H1 (cell line): ENCODE data around the gene CADM1. TPM values are rescaled to one million over a fixed set of nuclear protein-coding genes. Genes with fewer than 3 reads are reported as not detected.

Source experiments
- CTCF ChIA-PET: fragments of 300-600 bp; sonication (Branson Sonifier 250); formaldehyde crosslinking; loops from one replicate; lab custom pipeline; 2021; ENCODE audit not compliant: partially characterized antibody; lab: Charles Lee
- POLR2A ChIA-PET: fragments of 300-600 bp; sonication (Branson Sonifier 250); formaldehyde crosslinking; loops from one replicate; lab custom pipeline; 2021; ENCODE audit warnings: inconsistent platforms; ENCODE audit not compliant: partially characterized antibody; lab: Charles Lee
- DNase-seq, 2 experiments: peaks; one replicate each; pipeline versions ENCODE4 v3.0.0 to v3.0.0-alpha.2; 2010 to 2022; ENCODE audit warnings: low spot score in 2 of 2, low read depth in 1 of 2, mixed read lengths in 1 of 2
- FAIRE-seq: peaks from 2 replicates; lab custom pipeline; 2011; peaks lifted over from hg19 to GRCh38; lab: Jason Lieb, UNC
- H2AFZ ChIP-seq: 2 replicates; pipeline ENCODE4 v1.8.1; 2012; ENCODE audit warnings: low read length, inconsistent platforms
- H2AK5ac ChIP-seq: 2 replicates; pipeline ENCODE4 v1.6.1; 2013; ENCODE audit warnings: low read depth, low read length
- H2BK120ac ChIP-seq: replicated peaks from 2 replicates; pipeline ENCODE3; 2013; ENCODE audit warnings: low read depth, low read length, inconsistent platforms
- H2BK12ac ChIP-seq: 2 replicates; pipeline ENCODE4 v1.6.1; 2013; ENCODE audit warnings: low read depth, low read length
- H2BK15ac ChIP-seq: 2 replicates; pipeline ENCODE4 v1.6.1; 2013; ENCODE audit warnings: low read length
- H2BK20ac ChIP-seq: 2 replicates; pipeline ENCODE4 v1.6.1; 2013; ENCODE audit warnings: low read length
- H2BK5ac ChIP-seq: 2 replicates; pipeline ENCODE4 v1.6.1; 2013; ENCODE audit warnings: low read depth, low read length
- H3K14ac ChIP-seq: 2 replicates; pipeline ENCODE4 v1.6.1; 2013; ENCODE audit warnings: inconsistent platforms; ENCODE audit not compliant: insufficient read length
- H3K18ac ChIP-seq: 2 replicates; pipeline ENCODE4 v1.6.1; 2013; ENCODE audit warnings: low read length; ENCODE audit errors: extremely low read depth
- H3K23ac ChIP-seq: 2 replicates; pipeline ENCODE4 v1.6.1; 2013; ENCODE audit warnings: inconsistent platforms; ENCODE audit not compliant: insufficient read length
- H3K23me2 ChIP-seq: 2 replicates; pipeline ENCODE4 v1.6.1; 2013; ENCODE audit warnings: low read depth, low read length
- H3K27ac ChIP-seq: 2 replicates; pipeline ENCODE4 v1.6.1; 2011; ENCODE audit warnings: low read depth, low read length, inconsistent platforms
- H3K27me3 ChIP-seq, 4 experiments: replicated peaks in 1 of 4; 1 replicate in 1 of 4; 2 replicates in 3 of 4; pipeline versions ENCODE4 v1.6.1 to v1.8.1; 2011 to 2013; ENCODE audit warnings: low read length in 3 of 4, mild to moderate bottlenecking in 3 of 4, inconsistent platforms in 2 of 4, mixed read lengths in 2 of 4, moderate library complexity in 1 of 4; ENCODE audit not compliant: control insufficient read depth in 3 of 4, insufficient read depth in 3 of 4; ENCODE audit errors: extremely low read depth in 1 of 4
- H3K36me3 ChIP-seq, 4 experiments: 2 replicates each; pipeline versions ENCODE4 v1.6.1 to v1.8.1; 2011 to 2013; ENCODE audit warnings: mild to moderate bottlenecking in 4 of 4, low read length in 3 of 4, moderate library complexity in 2 of 4, control low read depth in 1 of 4, inconsistent platforms in 1 of 4; ENCODE audit not compliant: insufficient read depth in 4 of 4, control insufficient read depth in 2 of 4
- H3K4ac ChIP-seq: replicated peaks from 2 replicates; pipeline ENCODE3; 2013; ENCODE audit warnings: low read length, low read depth, mixed read lengths, inconsistent platforms; ENCODE audit not compliant: insufficient read length
- H3K4me1 ChIP-seq, 4 experiments: replicated peaks in 1 of 4; 1 replicate in 1 of 4; 2 replicates in 3 of 4; pipeline versions ENCODE4 v1.6.1 to v1.8.1; 2011 to 2013; ENCODE audit warnings: low read length in 3 of 4, inconsistent platforms in 2 of 4, mixed read lengths in 1 of 4; ENCODE audit not compliant: insufficient read depth in 4 of 4, control insufficient read depth in 3 of 4
- H3K4me2 ChIP-seq, 2 experiments: 2 replicates each; pipeline versions ENCODE4 v1.6.1 to v1.8.1; 2011 to 2013; ENCODE audit warnings: low read depth in 2 of 2, low read length in 2 of 2, control low read depth in 1 of 2, inconsistent platforms in 1 of 2, mild to moderate bottlenecking in 1 of 2; ENCODE audit not compliant: insufficient read depth in 1 of 2
- H3K4me3 ChIP-seq, 4 experiments: fragments of 200-600, 300-600 bp in 1 of 4; sonication (generic), shearing (Covaris generic), sonication (Bioruptor Twin) in 1 of 4; 2 replicates each; pipeline versions ENCODE4 v1.5.1 to v1.8.1; 2011 to 2016; ENCODE audit warnings: low read length in 4 of 4, low read depth in 3 of 4, control low read depth in 2 of 4, inconsistent platforms in 2 of 4, mild to moderate bottlenecking in 2 of 4, mixed read lengths in 1 of 4, moderate library complexity in 1 of 4; ENCODE audit not compliant: insufficient read depth in 2 of 4; ENCODE audit errors: extremely low read depth in 1 of 4
- H3K56ac ChIP-seq: replicated peaks from 2 replicates; pipeline ENCODE3; 2013; ENCODE audit warnings: low read depth, mild to moderate bottlenecking, mixed read lengths, low read length, inconsistent platforms; ENCODE audit not compliant: insufficient read length
- H3K79me1 ChIP-seq: 2 replicates; pipeline ENCODE4 v1.6.1; 2013; ENCODE audit warnings: low read depth, low read length, control low read depth
- H3K79me2 ChIP-seq, 2 experiments: 2 replicates each; pipeline versions ENCODE4 v1.6.1 to v1.8.1; 2012 to 2013; ENCODE audit warnings: low read length in 2 of 2, mild to moderate bottlenecking in 2 of 2, inconsistent platforms in 1 of 2; ENCODE audit not compliant: insufficient read depth in 2 of 2, control insufficient read depth in 1 of 2
- H3K9ac ChIP-seq, 4 experiments: replicated peaks in 1 of 4; 1 replicate in 1 of 4; 2 replicates in 3 of 4; pipeline versions ENCODE4 v1.6.1 to v1.8.1; 2011 to 2013; ENCODE audit warnings: low read depth in 3 of 4, low read length in 3 of 4, control low read depth in 2 of 4, mild to moderate bottlenecking in 2 of 4, moderate library complexity in 2 of 4, inconsistent platforms in 1 of 4; ENCODE audit errors: extremely low read depth in 1 of 4
- H3K9me3 ChIP-seq, 2 experiments: 2 replicates each; pipeline versions ENCODE4 v1.6.1 to v1.8.1; 2012 to 2013; ENCODE audit warnings: mild to moderate bottlenecking in 2 of 2, moderate library complexity in 2 of 2, control low read depth in 1 of 2, inconsistent platforms in 1 of 2, low read depth in 1 of 2, low read length in 1 of 2, mixed read lengths in 1 of 2; ENCODE audit not compliant: insufficient read depth in 2 of 2
- H4K20me1 ChIP-seq, 2 experiments: replicated peaks in 1 of 2; 2 replicates each; pipeline versions ENCODE3 to v1.8.1; 2011 to 2013; ENCODE audit warnings: inconsistent platforms in 2 of 2, low read length in 2 of 2, mild to moderate bottlenecking in 1 of 2; ENCODE audit not compliant: insufficient read depth in 2 of 2, control insufficient read depth in 1 of 2
- H4K5ac ChIP-seq: 2 replicates; pipeline ENCODE4 v1.6.1; 2013; ENCODE audit warnings: low read length, low read depth, mixed read lengths, inconsistent platforms; ENCODE audit not compliant: insufficient read length
- H4K8ac ChIP-seq: 2 replicates; pipeline ENCODE4 v1.8.0; 2013; ENCODE audit warnings: mild to moderate bottlenecking, moderate library complexity, low read length, inconsistent platforms; ENCODE audit not compliant: insufficient read depth; ENCODE audit errors: extremely low read depth
- H4K91ac ChIP-seq: replicated peaks from 2 replicates; pipeline ENCODE3; 2013; ENCODE audit warnings: low read length, mixed read lengths, inconsistent platforms; ENCODE audit not compliant: insufficient read length
- BCL11A ChIP-seq, 2 experiments: IDR thresholded peaks; one replicate each; pipeline ENCODE4 v1.6.1; 2011; ENCODE audit warnings: low read depth in 2 of 2, low read length in 2 of 2, mild to moderate bottlenecking in 2 of 2
- CBX8 ChIP-seq: fragments of 300-800, 300-1000 bp; sonication (generic); IDR thresholded peaks from 2 replicates; pipeline ENCODE4 v1.7.1; 2016; ENCODE audit warnings: low read depth, low read length, borderline replicate concordance
- GTF2F1 ChIP-seq: IDR thresholded peaks from 2 replicates; pipeline ENCODE4 v1.6.1; 2012; ENCODE audit warnings: low read depth, low read length, improper control_type of control experiment, borderline replicate concordance
- POLR2A ChIP-seq, 2 experiments: IDR thresholded peaks; 1 replicate in 1 of 2; 2 replicates in 1 of 2; pipeline ENCODE4 v1.6.1; 2011; ENCODE audit warnings: low read depth in 2 of 2, low read length in 2 of 2, mild to moderate bottlenecking in 2 of 2; ENCODE audit errors: control extremely low read depth in 1 of 2
- POU5F1 ChIP-seq: IDR thresholded peaks from 2 replicates; pipeline ENCODE4 v1.6.1; 2011; ENCODE audit warnings: low read depth, mild to moderate bottlenecking, low read length, moderate library complexity
- RXRA ChIP-seq: IDR thresholded peaks from 2 replicates; pipeline ENCODE4 v1.6.1; 2011; ENCODE audit warnings: low read depth, mild to moderate bottlenecking, low read length, moderate library complexity; ENCODE audit not compliant: insufficient read depth
- SP1 ChIP-seq: IDR thresholded peaks from 2 replicates; pipeline ENCODE4 v1.6.1; 2011; ENCODE audit warnings: low read depth, low read length
- WGBS, 2 experiments: shearing (Covaris generic) in 1 of 2; methylation state at CpG; one replicate each; pipeline versions ENCODE4 v1.1.6 to v1.1.7; 2013 to 2015; ENCODE audit warnings: low lambda C conversion rate in 2 of 2, mixed read lengths in 2 of 2, inconsistent platforms in 1 of 2, low coverage in 1 of 2, missing lambda C conversion rate in 1 of 2; ENCODE audit not compliant: insufficient replicate concordance in 2 of 2, insufficient coverage in 1 of 2, insufficient read length in 1 of 2; ENCODE audit errors: extremely low coverage in 1 of 2, missing lambda C conversion rate in 1 of 2; 5-methylcytosine and 5-hydroxymethylcytosine counted together
- polyA plus RNA-seq, 7 experiments: library from polyadenylated mRNA; depleted of rRNA in 3 of 7; stranded (reverse) in 5 of 7; unstranded in 2 of 7; fragments of >200 nt in 5 of 7; fragments of 200-250 nt in 2 of 7; gene quantifications; 1 replicate in 5 of 7; 2 replicates in 1 of 7; 4 replicates in 1 of 7; pipeline versions ENCODE4 v1.2.1 to v1.2.3, GENCODE V29; 2011 to 2013; ENCODE audit warnings: missing spikeins in 2 of 7, mixed read lengths in 2 of 7
- total RNA-seq: library from RNA; stranded (reverse); fragmentation: NEBNext Ultra II Directional; extraction: Animal tissue kit (Norgen Biotek cat#: 25700); gene quantifications from 2 replicates; pipeline ENCODE4 v1.2.1, GENCODE V29; 2021

The CADM1 gene
- total and polyA plus RNA-seq, 2 of the 8 experiments (the other 6 are each of a cell fraction or from before 2014, with no cell fraction given), result 8.3 to 25.3 TPM

- Histone ChIP-seq H2BK20ac (no peak overlapping the region), H2AK5ac (no peak overlapping the region), H3K79me2 (no peaks in the 10 kb centered on the region), H3K14ac (no peak overlapping the region), H3K18ac (no peak overlapping the region), H3K23me2 (no peaks in the 10 kb centered on the region), H3K4me2 (no peak overlapping the region), H4K5ac (no peak overlapping the region), H3K4me3 (no peak overlapping the region), H3K27ac (no peak overlapping the region), H4K91ac (no peak overlapping the region), H3K9ac (no peak overlapping the region), H2BK12ac (no peak overlapping the region), H3K56ac (no peak overlapping the region), H2BK5ac (no peak overlapping the region), H3K27me3 (no peaks in the 10 kb centered on the region; a peak in 1 of 7 replicates), H3K23ac (no peak overlapping the region), H3K79me1 (no peaks in the 10 kb centered on the region; the same call in 1 of the 2 replicates), H2AFZ (no peak overlapping the region), H3K36me3 (no peaks in the 10 kb centered on the region), H2BK15ac (no peak overlapping the region), H4K8ac (no peak overlapping the region), H3K4me1 (peaks cover 0 to 5% (median 0%) of the 10 kb centered on the region in 4 experiments; a peak in 1 of 7 replicates), H2BK120ac (no peak overlapping the region), H4K20me1 (no peaks in the 10 kb centered on the region), H3K4ac (no peak overlapping the region), H3K9me3 (no peaks in the 10 kb centered on the region)
- ChIA-PET POLR2A (no interaction called here), CTCF (interaction anchor here (0.7 to 2.4 kb wide), 7 partner anchors 13 to 552 kb away, joined by 3 to 8 read pairs (median 4); no protein-coding TSS in a partner anchor)
- TF ChIP-seq RXRA (no peak), POLR2A (IDR thresholded peaks at IDR 0.05; ENCODE audit: control extremely low read depth in 1 of 2, low read depth in 2 of 2, low read length in 2 of 2) (no peak), CBX8 (no peak), BCL11A (IDR thresholded peaks at IDR 0.05; ENCODE audit: low read depth in 2 of 2, low read length in 2 of 2) (no peak), POU5F1 (no peak), SP1 (no peak), GTF2F1 (no peak)
- 84% methylated on average over 2 of the region's 2 CpGs; no CpG with 5 or more reads in 1 of the 2 experiments for WGBS, 2 experiments
- no peak for FAIRE-seq
- DNase-seq, result no peak
Measured at GRCh38 chr11:115326526-115326925, 177.7 kb downstream of the CADM1 start.
